Stomach smooth muscle (tissue), 2 donors: ENCODE data around the gene RBM18.

ENCODE experiments used
- H3K27ac ChIP-seq: one replicate; pipeline ENCODE4 v1.7.0; 2013; ENCODE audit warnings: mild to moderate bottlenecking, low read length, inconsistent platforms
- H3K27me3 ChIP-seq, 2 donors: one replicate each; pipeline ENCODE4 v1.7.0; 2013; ENCODE audit warnings: low read length in 2 of 2; ENCODE audit not compliant: insufficient read depth in 2 of 2, control insufficient read depth in 1 of 2
- H3K36me3 ChIP-seq, 2 donors: one replicate each; pipeline ENCODE4 v1.7.0; 2013; ENCODE audit warnings: low read length in 2 of 2; ENCODE audit not compliant: control insufficient read depth in 2 of 2, insufficient read depth in 2 of 2
- H3K4me1 ChIP-seq: one replicate; pipeline ENCODE4 v1.7.0; 2013; ENCODE audit warnings: low read length; ENCODE audit not compliant: control insufficient read depth, insufficient read depth
- H3K4me3 ChIP-seq, 2 donors: one replicate each; pipeline ENCODE4 v1.7.0; 2013; ENCODE audit warnings: low read length in 2 of 2
- H3K9ac ChIP-seq, 2 donors: one replicate each; pipeline ENCODE4 v1.7.0; 2013; ENCODE audit warnings: low read length in 2 of 2, mild to moderate bottlenecking in 1 of 2
- H3K9me3 ChIP-seq, 2 donors: one replicate each; pipeline ENCODE4 v1.7.0; 2013; ENCODE audit warnings: low read length in 2 of 2; ENCODE audit not compliant: control insufficient read depth in 2 of 2
- donor health status: healthy.
- donor health status: Pancreatic carcinoma.

RBM18 gene

DNA sequence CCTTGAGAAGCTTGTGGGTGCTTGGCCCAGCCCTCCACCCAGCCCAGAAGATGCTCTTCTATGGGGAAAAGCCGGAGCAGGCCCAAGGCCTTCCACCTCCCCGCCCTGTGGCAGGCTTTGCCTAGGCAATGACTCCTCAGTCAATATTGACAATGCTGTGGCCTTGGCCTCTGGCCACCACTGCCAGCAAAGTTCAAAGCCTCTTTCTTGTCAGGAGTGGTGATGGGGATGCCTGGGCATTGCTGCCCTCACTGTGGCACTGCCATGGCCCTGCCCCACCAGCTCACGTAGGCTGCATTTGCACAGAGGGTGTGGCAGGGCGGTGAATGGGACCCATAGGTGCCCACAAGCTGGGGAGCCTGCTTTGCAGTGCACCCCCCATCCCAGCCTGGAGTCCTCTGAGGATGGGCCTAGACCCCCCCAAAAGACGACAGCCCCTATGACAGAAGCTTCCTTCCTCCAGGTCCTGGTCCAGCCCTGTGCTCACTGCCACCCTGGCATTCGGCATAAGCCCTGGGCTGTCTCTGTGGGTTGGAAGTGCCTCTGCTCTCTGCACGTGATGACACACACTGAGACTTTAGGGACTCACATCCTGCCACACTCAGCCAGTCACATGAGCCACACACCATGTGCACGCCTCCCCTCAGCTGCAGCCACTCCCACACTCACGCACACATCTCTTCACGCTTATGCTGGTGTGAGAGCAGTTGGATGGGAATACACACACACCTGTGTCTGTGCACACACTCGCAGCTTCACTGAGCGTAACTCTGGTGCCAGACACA is 73.9 kb downstream of the RBM18 start:
- Histone ChIP-seq H3K9ac (no peak overlapping the region), H3K4me1 (no peaks in the 10 kb centered on the region), H3K27me3 (no peaks in the 10 kb centered on the region), H3K27ac (no peak overlapping the region), H3K4me3 (no peak overlapping the region), H3K36me3 (peaks cover 3 to 19% of the 10 kb centered on the region in 2 donors), H3K9me3 (no peaks in the 10 kb centered on the region)

DNA sequence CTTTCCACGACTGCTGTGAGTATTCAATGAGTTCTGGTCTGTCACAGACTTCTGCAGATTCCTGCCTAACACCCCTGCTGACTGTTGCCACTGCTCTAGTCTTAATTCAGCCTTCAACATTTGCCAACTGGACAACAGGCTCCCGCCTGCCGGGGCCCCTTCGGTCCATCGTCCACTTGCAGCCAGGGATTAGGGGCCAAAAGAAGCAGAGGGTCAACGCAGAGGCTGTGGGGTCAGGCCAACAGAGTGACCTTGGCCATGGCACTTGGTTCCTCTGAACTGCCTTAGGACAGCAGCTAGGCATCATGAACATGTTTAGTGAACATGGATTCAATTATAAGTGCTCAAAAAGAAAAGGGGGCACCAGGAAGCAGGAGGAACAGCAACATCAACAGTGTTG is 76.3 kb downstream of the RBM18 start:
- Histone ChIP-seq H3K9me3 (no peaks in the 10 kb centered on the region), H3K36me3 (peaks cover 5 to 25% of the 10 kb centered on the region in 2 donors), H3K4me1 (no peaks in the 10 kb centered on the region), H3K27ac (no peak overlapping the region), H3K27me3 (no peaks in the 10 kb centered on the region), H3K9ac (no peak overlapping the region), H3K4me3 (no peak overlapping the region)
